HG02571 (cell line): ENCODE results near the gene CUL2.
"Not testable (repeated sequence)": the region's sequence is repeated elsewhere in the genome, so short reads cannot be mapped to it uniquely, and the experiment has no call there.

Experiments
- ATAC-seq: cut with Tn5 transposase; IDR thresholded peaks from one replicate; pipeline ENCODE4 v1.9.1; 2021; ENCODE audit warnings: mild to moderate bottlenecking, moderate library complexity; ENCODE audit not compliant: unreplicated experiment

Gene CUL2

GRCh38 chr10:35080261-35080660 is 9.9 kb downstream of the CUL2 start:
- ATAC-seq = not testable (repeated sequence)

- no peak for ATAC-seq
These were observed 10.4 kb downstream of the CUL2 start for GRCh38 chr10:35079763-35080162.

- no peak for ATAC-seq
These were observed 10.9 kb downstream of the CUL2 start for GRCh38 chr10:35079265-35079664.

- ATAC-seq = no peak
These were observed 14.9 kb downstream of the CUL2 start for GRCh38 chr10:35075228-35075627.

GRCh38 chr10:35074266-35074665 is 15.9 kb downstream of the CUL2 start:
- no peak for ATAC-seq

GRCh38 chr10:35070521-35070920 is 19.6 kb downstream of the CUL2 start:
- ATAC-seq = no peak

GRCh38 chr10:35063837-35064454 is 26.2 kb downstream of the CUL2 start:
- no peak for ATAC-seq

GRCh38 chr10:35059481-35059880 is 30.7 kb downstream of the CUL2 start:
- ATAC-seq = no peak

GRCh38 chr10:35058686-35059085 is 31.5 kb downstream of the CUL2 start:
- ATAC-seq = no peak

GRCh38 chr10:35058134-35058533 is 32.0 kb downstream of the CUL2 start:
- ATAC-seq = no peak

- ATAC-seq = no peak
These were observed 33.5 kb downstream of the CUL2 start for GRCh38 chr10:35056686-35057085.

- ATAC-seq = no peak
These were observed 34.0 kb downstream of the CUL2 start for GRCh38 chr10:35056133-35056532.

- ATAC-seq = no peak
These were observed 39.6 kb downstream of the CUL2 start for GRCh38 chr10:35050568-35050967.

- ATAC-seq = no peak
These were observed 44.1 kb downstream of the CUL2 start for GRCh38 chr10:35046074-35046473.

- ATAC-seq = not testable (repeated sequence)
These were observed 44.9 kb downstream of the CUL2 start for GRCh38 chr10:35045275-35045674.

- no peak for ATAC-seq
These were observed 46.3 kb downstream of the CUL2 start for GRCh38 chr10:35043796-35044344.

GRCh38 chr10:35042783-35043182 is 47.4 kb downstream of the CUL2 start:
- ATAC-seq = no peak

- no peak for ATAC-seq
These were observed 48.6 kb downstream of the CUL2 start for GRCh38 chr10:35041502-35041879.

GRCh38 chr10:35040760-35041501 is 49.2 kb downstream of the CUL2 start:
- ATAC-seq = no peak

GRCh38 chr10:35037104-35037503 is 53.0 kb downstream of the CUL2 start:
- ATAC-seq = no peak

- no peak for ATAC-seq
These were observed 54.5 kb downstream of the CUL2 start for GRCh38 chr10:35035606-35036005.

GRCh38 chr10:35027567-35027966 is 62.6 kb downstream of the CUL2 start:
- ATAC-seq = no peak
